Lung (tissue), 12 donors: ENCODE data around the gene ANGPTL2. TPM values are rescaled to one million over a fixed set of nuclear protein-coding genes. Genes with fewer than 3 reads are reported as not detected.

Experiments used
- ATAC-seq: fragments of 200-7000 bp; cut with Tn5 transposase; one replicate; pipeline ENCODE4 v1.9.1; 2020; ENCODE audit warnings: moderate number of reproducible peaks; ENCODE audit not compliant: insufficient read depth, low FRiP score
- DNase-seq, 3 donors: peaks; one replicate each; pipeline ENCODE4 v3.0.0-alpha.2; 2013 to 2017
- H3K27ac ChIP-seq, 2 donors: one replicate each; pipeline ENCODE4 v1.5.1; 2013; ENCODE audit warnings: mild to moderate bottlenecking in 2 of 2, moderate library complexity in 2 of 2, control low read depth in 1 of 2, inconsistent platforms in 1 of 2, low read depth in 1 of 2, low read length in 1 of 2
- H3K27me3 ChIP-seq, 3 donors: one replicate each; pipeline ENCODE4 v1.5.1; 2013; ENCODE audit warnings: low read length in 2 of 3; ENCODE audit not compliant: control insufficient read depth in 3 of 3, insufficient read depth in 3 of 3
- H3K36me3 ChIP-seq, 4 donors: one replicate each; pipeline ENCODE4 v1.5.1; 2013; ENCODE audit warnings: low read length in 4 of 4, mild to moderate bottlenecking in 1 of 4, moderate library complexity in 1 of 4; ENCODE audit not compliant: control insufficient read depth in 4 of 4, insufficient read depth in 4 of 4
- H3K4me1 ChIP-seq, 5 donors: one replicate each; pipeline ENCODE4 v1.5.1; 2013; ENCODE audit warnings: low read length in 5 of 5, mild to moderate bottlenecking in 2 of 5, moderate library complexity in 1 of 5; ENCODE audit not compliant: control insufficient read depth in 5 of 5, insufficient read depth in 5 of 5
- H3K4me3 ChIP-seq: one replicate; pipeline ENCODE4 v1.5.1; 2013; ENCODE audit warnings: mild to moderate bottlenecking, control low read depth, moderate library complexity
- H3K9ac ChIP-seq, 2 donors: one replicate each; pipeline ENCODE4 v1.5.1; 2013; ENCODE audit warnings: low read length in 2 of 2, control low read depth in 1 of 2; ENCODE audit not compliant: insufficient read depth in 1 of 2
- H3K9me3 ChIP-seq, 4 donors: one replicate each; pipeline ENCODE4 v1.5.1; 2013; ENCODE audit warnings: low read length in 3 of 4, mild to moderate bottlenecking in 1 of 4, moderate library complexity in 1 of 4; ENCODE audit not compliant: control insufficient read depth in 4 of 4, insufficient read depth in 3 of 4
- WGBS, 2 donors: extraction: QIAGEN DNeasy Blood & Tissue Kit; methylation state at CpG; one replicate each; pipeline ENCODE4 v1.1.7; 2013; 5-methylcytosine and 5-hydroxymethylcytosine counted together
- polyA plus RNA-seq, 2 donors: library from polyadenylated mRNA; stranded (reverse); fragments of 200-250 nt; gene quantifications; one replicate each; pipeline ENCODE4 v1.2.1, GENCODE V29; 2013
- total RNA-seq, 2 donors: library from RNA; depleted of rRNA in 1 of 2; stranded (reverse); fragments of >200 nt in 1 of 2; gene quantifications; one replicate each; pipeline ENCODE4 v1.2.1, GENCODE V29; 2014 to 2021
- TF ChIP-seq, protein P1 (sequence below): IDR thresholded peaks from 2 replicates; pipeline ENCODE4 v1.5.1; 2012; ENCODE audit warnings: mild to moderate bottlenecking; ENCODE audit errors: control extremely low read depth, extremely low read depth
- donor health status: control.
- donor health status: control.
- donor health status: Bipolar disorder and iron deficiency.
- donor health status: healthy.
- donor health status: DM: yes; HTN: yes; CAD: no.

ANGPTL2 gene
- total and polyA plus RNA-seq, 4 donors: 7.5 to 18.8 (median 11.0) TPM

DNA sequence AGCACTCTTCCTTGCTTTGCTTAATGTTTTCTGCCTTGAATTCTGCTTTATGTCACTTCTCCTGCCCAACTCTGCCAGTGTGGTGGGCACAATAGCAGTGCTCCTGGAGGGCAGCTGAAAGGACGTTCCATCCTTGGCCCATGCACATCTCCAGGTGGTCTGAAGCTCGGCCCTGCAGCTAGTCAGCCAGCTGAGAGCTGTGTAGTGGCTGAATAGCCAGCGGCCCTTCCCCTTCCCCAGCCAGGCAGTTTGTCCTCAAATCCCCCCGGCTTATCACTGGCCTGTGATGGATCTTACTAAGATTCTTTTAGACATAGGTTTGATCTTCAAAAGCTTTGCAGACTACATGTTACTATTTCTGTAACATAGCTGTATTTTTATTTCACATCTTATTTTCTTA, 42.7 kb upstream of the ANGPTL2 start:
- 90 to 95% methylated on average over 4 of the region's 4 CpGs for WGBS, 2 donors
- ATAC-seq: no peak

DNA sequence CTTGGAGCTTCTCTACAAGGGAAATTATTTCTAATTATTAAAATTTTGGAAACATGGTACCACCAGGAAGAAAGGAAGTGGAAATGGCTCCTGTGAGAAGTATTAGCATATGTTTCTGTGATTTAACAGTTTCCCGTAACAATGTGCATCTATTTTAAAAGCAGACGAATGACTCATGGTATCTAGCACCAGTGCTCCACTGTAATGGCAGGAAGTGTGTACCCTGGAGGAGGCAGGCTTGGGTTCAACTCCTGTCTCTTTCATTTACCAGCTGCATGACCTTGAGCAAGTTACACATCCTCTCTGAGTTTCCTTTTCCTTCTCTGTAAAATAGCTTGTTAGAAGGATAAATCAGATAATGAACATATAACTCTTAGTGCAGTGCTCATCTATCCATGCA, 41.0 kb upstream of the ANGPTL2 start:
- H3K27me3 ChIP-seq: no peaks in the 10 kb centered on the region
- TF ChIP-seq, protein P1, sequence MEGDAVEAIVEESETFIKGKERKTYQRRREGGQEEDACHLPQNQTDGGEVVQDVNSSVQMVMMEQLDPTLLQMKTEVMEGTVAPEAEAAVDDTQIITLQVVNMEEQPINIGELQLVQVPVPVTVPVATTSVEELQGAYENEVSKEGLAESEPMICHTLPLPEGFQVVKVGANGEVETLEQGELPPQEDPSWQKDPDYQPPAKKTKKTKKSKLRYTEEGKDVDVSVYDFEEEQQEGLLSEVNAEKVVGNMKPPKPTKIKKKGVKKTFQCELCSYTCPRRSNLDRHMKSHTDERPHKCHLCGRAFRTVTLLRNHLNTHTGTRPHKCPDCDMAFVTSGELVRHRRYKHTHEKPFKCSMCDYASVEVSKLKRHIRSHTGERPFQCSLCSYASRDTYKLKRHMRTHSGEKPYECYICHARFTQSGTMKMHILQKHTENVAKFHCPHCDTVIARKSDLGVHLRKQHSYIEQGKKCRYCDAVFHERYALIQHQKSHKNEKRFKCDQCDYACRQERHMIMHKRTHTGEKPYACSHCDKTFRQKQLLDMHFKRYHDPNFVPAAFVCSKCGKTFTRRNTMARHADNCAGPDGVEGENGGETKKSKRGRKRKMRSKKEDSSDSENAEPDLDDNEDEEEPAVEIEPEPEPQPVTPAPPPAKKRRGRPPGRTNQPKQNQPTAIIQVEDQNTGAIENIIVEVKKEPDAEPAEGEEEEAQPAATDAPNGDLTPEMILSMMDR: no peak
- H3K36me3 ChIP-seq: no peaks in the 10 kb centered on the region
- H3K9ac ChIP-seq: no peak overlapping the region
- peaks cover 0 to 7% (median 2%) of the 10 kb centered on the region in 5 donors for H3K4me1 ChIP-seq
- H3K9me3 ChIP-seq: no peaks in the 10 kb centered on the region
- ATAC-seq: no peak
- H3K4me3 ChIP-seq: no peak overlapping the region
- no peak overlapping the region for H3K27ac ChIP-seq
- peak in 1 of 3 donors; percentile 53 for DNase-seq
- WGBS, 2 donors: 46 to 48% methylated on average over 2 of the region's 2 CpGs

More for the DNA sequence above, 42.7 kb upstream of the ANGPTL2 start:
- Histone ChIP-seq H3K27ac (no peak overlapping the region), H3K27me3 (no peaks in the 10 kb centered on the region), H3K9ac (no peak overlapping the region), H3K36me3 (peaks cover 0 to 1% (median 0%) of the 10 kb centered on the region in 4 donors), H3K4me3 (no peak overlapping the region), H3K4me1 (peaks cover 0 to 9% (median 2%) of the 10 kb centered on the region in 5 donors), H3K9me3 (no peaks in the 10 kb centered on the region)
- TF ChIP-seq, protein P1: no peak
- no peak for DNase-seq

DNA sequence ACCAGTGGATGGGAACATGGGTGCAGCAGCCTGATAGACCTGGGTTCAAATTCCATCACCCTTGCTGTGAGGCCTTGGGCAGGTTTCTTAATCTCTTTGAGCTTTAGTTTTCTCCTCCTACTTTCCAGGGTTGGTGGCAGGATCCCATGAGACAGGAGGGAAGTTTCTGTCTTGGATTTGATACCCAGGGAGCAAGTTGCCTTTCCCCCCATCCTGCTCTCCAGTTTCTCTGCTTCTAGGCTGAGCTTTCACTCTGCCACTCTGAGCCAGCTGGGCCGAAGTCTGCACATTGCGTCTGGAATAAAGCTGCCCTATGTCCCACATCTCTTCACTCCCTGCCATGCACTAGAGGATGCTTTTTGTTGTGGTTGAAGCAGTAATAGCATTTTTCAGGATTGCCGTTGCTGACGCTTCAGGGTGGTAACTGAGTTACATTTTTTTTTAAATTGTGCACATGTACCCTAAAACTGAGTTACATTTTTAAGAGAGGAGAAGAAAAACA, 40.5 kb upstream of the ANGPTL2 start:
- H3K27me3 ChIP-seq: no peaks in the 10 kb centered on the region
- DNase-seq (no peak), ATAC-seq (no peak)
- no peak overlapping the region for H3K9ac ChIP-seq
- no peak overlapping the region for H3K4me3 ChIP-seq
- H3K27ac ChIP-seq: peak overlapping the region; percentile 2 to 26
- H3K4me1 ChIP-seq: peaks cover 0 to 7% (median 2%) of the 10 kb centered on the region in 5 donors
- WGBS, 2 donors: 92% methylated on average over 4 of the region's 4 CpGs
- no peaks in the 10 kb centered on the region for H3K36me3 ChIP-seq
- H3K9me3 ChIP-seq: no peaks in the 10 kb centered on the region
- TF ChIP-seq, protein P1: no peak
